Measurements from ENCODE around the gene TRAF1.

Gene TRAF1

GRCh38 chr9:120853198-120853597 is 73.4 kb downstream of the TRAF1 start:
- H3K9me3 ChIP-seq (ENCODE audit: low read length), result no peaks in the 10 kb centered on the region
- no peaks in the 10 kb centered on the region for H3K27me3 ChIP-seq (ENCODE audit: insufficient read depth, low read length)
- no peak overlapping the region for H3K4me2 ChIP-seq (ENCODE audit: low read length)
- no peaks in the 10 kb centered on the region for H3F3A ChIP-seq (ENCODE audit: insufficient read depth, low read length)
- TF ChIP-seq EZH2 (IDR thresholded peaks at IDR 0.05; ENCODE audit: borderline replicate concordance, low read length) (no peak), CTCF (IDR thresholded peaks at IDR 0.05; ENCODE audit: low read length) (no peak)
- H2AFZ ChIP-seq (ENCODE audit: low read length), result no peak overlapping the region
- peaks cover 54% of the 10 kb centered on the region; the same call in 1 of the 2 replicates for H3K36me3 ChIP-seq (ENCODE audit: insufficient read depth, low read length)
- H3K4me1 ChIP-seq (ENCODE audit: insufficient read depth, low read length, severe bottlenecking), result no peaks in the 10 kb centered on the region
- no peaks in the 10 kb centered on the region for H3K79me2 ChIP-seq (ENCODE audit: insufficient read depth, low read length)
- H3K27ac ChIP-seq (ENCODE audit: low read depth, low read length, poor library complexity, severe bottlenecking), result no peak overlapping the region
- no peaks in the 10 kb centered on the region for H4K20me1 ChIP-seq (ENCODE audit: insufficient read depth, low read length)
- no peaks in the 10 kb centered on the region for H3K9me2 ChIP-seq (ENCODE audit: low read depth, low read length)
- no peak overlapping the region for H3K9ac ChIP-seq (ENCODE audit: low read length)
- H3K4me3 ChIP-seq (ENCODE audit: low read depth, low read length, poor library complexity, severe bottlenecking), result no peak overlapping the region

Measured in OCI-LY1 (cell line).